ENCODE results near the gene NADSYN1. TPM values are rescaled to one million over a fixed set of nuclear protein-coding genes. Genes with fewer than 3 reads are reported as not detected.
A peak's percentile ranks its signal among the peaks of the same experiment; 100 is the strongest.

The NADSYN1 gene
- total and polyA plus RNA-seq, 2 of the 13 experiments (the other 11 are each of a cell fraction or from before 2014, with no cell fraction given), result 35.7 to 51.5 TPM

- TF ChIP-seq, protein P1, sequence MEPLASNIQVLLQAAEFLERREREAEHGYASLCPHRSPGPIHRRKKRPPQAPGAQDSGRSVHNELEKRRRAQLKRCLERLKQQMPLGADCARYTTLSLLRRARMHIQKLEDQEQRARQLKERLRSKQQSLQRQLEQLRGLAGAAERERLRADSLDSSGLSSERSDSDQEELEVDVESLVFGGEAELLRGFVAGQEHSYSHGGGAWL (CRISPR knock-in tag; IDR thresholded peaks at IDR 0.05), result no peak
- TF ChIP-seq ZFP37 (CRISPR knock-in tag; IDR thresholded peaks at IDR 0.05; ENCODE audit: borderline replicate concordance) (no peak), MBD4 (IDR thresholded peaks at IDR 0.05; ENCODE audit: borderline replicate concordance, low read length) (no peak), MEIS2 (CRISPR knock-in tag; IDR thresholded peaks at IDR 0.05) (0 out of 2 replicates have a peak, but pooled peaks have one; percentile 36), AHR (CRISPR knock-in tag; IDR thresholded peaks at IDR 0.05) (no peak), NFIB (CRISPR knock-in tag; IDR thresholded peaks at IDR 0.05; ENCODE audit: borderline replicate concordance) (no peak), SMAD1 (CRISPR knock-in tag; IDR thresholded peaks at IDR 0.05; ENCODE audit: borderline replicate concordance, low read depth) (no peak), CBFB (CRISPR knock-in tag; IDR thresholded peaks at IDR 0.05) (no peak), ZBTB39 (CRISPR knock-in tag; IDR thresholded peaks at IDR 0.05) (peak; percentile 79; the same call in 1 of the 2 replicates), NFYC (CRISPR knock-in tag; IDR thresholded peaks at IDR 0.05) (no peak; the same call in 1 of the 2 replicates), U2AF1 (optimal IDR thresholded peaks at IDR 0.05; ENCODE audit: low read depth, low read length) (no peak), ZNF451 (CRISPR knock-in tag; IDR thresholded peaks at IDR 0.05) (peak; percentile 37)
- TF ChIP-seq, protein P2, sequence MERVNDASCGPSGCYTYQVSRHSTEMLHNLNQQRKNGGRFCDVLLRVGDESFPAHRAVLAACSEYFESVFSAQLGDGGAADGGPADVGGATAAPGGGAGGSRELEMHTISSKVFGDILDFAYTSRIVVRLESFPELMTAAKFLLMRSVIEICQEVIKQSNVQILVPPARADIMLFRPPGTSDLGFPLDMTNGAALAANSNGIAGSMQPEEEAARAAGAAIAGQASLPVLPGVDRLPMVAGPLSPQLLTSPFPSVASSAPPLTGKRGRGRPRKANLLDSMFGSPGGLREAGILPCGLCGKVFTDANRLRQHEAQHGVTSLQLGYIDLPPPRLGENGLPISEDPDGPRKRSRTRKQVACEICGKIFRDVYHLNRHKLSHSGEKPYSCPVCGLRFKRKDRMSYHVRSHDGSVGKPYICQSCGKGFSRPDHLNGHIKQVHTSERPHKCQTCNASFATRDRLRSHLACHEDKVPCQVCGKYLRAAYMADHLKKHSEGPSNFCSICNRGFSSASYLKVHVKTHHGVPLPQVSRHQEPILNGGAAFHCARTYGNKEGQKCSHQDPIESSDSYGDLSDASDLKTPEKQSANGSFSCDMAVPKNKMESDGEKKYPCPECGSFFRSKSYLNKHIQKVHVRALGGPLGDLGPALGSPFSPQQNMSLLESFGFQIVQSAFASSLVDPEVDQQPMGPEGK (CRISPR knock-in tag; IDR thresholded peaks at IDR 0.05), result peak; percentile 34; the same call in 1 of the 2 replicates
- TF ChIP-seq, protein P3, sequence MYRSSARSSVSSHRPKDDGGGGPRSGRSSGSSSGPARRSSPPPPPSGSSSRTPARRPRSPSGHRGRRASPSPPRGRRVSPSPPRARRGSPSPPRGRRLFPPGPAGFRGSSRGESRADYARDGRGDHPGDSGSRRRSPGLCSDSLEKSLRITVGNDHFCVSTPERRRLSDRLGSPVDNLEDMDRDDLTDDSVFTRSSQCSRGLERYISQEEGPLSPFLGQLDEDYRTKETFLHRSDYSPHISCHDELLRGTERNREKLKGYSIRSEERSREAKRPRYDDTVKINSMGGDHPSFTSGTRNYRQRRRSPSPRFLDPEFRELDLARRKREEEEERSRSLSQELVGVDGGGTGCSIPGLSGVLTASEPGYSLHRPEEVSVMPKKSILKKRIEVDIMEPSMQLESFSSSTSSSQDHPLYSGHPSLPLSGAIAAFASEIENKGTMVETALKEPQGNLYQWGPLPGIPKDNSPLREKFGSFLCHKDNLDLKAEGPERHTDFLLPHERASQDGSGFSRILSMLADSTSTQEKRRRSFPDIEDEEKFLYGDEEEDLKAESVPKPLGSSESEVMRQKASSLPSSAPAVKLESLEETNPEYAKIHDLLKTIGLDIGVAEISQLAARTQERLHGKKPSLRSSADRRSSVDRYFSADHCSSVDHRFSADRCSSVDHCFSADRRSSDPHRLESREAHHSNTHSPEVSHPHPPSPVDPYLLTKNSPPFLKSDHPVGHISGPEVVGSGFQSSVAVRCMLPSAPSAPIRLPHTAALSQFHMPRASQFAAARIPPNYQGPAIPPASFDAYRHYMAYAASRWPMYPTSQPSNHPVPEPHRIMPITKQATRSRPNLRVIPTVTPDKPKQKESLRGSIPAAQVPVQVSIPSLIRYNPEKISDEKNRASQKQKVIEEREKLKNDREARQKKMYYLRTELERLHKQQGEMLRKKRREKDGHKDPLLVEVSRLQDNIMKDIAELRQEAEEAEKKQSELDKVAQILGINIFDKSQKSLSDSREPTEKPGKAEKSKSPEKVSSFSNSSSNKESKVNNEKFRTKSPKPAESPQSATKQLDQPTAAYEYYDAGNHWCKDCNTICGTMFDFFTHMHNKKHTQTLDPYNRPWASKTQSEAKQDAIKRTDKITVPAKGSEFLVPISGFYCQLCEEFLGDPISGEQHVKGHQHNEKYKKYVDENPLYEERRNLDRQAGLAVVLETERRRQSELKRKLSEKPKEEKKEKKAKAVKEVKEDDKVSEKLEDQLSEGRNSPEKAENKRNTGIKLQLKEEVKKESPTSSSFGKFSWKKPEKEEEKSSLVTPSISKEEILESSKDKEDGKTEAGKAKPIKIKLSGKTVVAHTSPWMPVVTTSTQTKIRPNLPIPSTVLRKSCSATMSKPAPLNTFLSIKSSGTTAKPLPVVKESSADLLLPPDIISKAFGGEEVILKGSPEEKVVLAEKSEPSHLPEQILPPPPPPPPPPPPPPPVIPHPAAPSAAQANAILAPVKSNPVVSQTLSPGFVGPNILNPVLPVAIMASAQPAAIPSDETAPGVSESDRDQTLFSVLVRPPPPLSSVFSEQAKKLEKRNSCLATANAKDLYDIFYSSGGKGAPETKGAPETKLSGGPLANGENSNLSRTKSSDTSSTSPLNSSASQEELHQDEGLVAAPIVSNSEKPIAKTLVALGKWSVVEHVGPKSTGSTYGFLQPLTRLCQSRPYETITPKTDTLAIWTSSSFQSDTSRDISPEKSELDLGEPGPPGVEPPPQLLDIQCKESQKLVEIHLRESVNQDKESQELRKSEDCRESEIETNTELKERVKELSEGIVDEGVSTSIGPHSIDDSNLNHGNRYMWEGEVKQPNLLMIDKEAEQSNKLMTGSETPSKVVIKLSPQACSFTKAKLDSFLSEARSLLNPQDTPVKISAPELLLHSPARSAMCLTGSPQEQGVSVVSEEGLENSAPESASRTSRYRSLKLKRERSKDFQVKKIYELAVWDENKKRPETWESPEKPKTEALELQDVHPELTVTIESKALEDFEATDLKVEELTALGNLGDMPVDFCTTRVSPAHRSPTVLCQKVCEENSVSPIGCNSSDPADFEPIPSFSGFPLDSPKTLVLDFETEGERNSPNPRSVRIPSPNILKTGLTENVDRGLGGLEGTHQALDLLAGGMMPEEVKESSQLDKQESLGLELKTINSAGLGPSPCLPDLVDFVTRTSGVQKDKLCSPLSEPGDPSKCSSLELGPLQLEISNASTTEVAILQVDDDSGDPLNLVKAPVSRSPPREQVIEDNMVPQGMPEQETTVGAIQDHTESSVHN (CRISPR knock-in tag; IDR thresholded peaks at IDR 0.05), result no peak
Observed at GRCh38 chr11:71453037-71453917, at the start of gene NADSYN1 (continued).
